ENCODE data around the gene MRPL53. TPM values are rescaled to one million over a fixed set of nuclear protein-coding genes. Genes with fewer than 3 reads are reported as not detected.

The MRPL53 gene
- total RNA-seq, 2 experiments from 2014 or later, result 105 to 111 TPM

DNA sequence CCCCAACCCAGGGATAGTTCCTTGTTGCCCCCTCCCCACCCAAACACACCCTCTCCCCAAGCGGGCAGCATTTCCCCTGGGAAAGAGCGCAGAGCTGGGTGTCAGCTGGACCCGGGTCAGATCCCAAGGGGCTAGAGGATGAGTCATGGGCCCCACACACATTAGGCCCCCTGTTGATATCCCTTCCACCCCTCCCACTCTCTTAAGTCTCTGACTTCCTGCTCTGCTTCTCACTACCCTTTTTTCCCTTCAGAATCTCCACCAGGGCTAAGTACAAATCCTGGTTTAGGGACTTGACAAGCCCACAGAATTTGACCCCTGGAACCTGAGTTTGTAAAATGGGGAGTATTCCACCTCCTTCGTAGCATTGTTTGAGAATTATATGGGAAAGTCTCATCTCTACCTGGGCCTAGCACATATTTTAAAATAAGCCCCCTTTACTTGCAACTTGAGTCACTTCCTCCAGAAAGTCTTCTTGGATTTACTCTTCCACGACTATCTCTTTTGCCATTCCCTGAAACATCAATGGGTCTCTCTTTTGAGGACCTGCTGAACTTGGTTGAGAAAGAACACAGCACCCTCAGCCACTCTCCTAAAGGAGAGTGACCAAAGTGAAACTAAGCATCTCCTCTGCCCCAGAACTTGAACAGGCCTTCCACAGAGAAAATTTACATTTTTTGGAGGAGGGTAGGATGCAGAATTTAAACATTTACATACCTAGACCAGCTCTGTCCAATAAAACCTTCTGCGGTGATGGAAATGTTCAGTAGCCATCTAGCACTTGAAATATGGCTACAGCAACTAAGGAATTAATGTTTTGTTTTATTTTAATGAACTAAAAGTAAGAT lies 35.4 kb downstream of the MRPL53 start:
- peaks cover 2% of the 10 kb centered on the region for H3K4me1 Mint-ChIP-seq
- H3K27me3 Mint-ChIP-seq, result peaks cover 30% of the 10 kb centered on the region
- no peaks in the 10 kb centered on the region for H3K36me3 Mint-ChIP-seq
- H3K4me3 Mint-ChIP-seq, result no peak overlapping the region
- DNase-seq, result no peak
- H3K27ac Mint-ChIP-seq, result no peak overlapping the region
- no peaks in the 10 kb centered on the region for H3K9me3 Mint-ChIP-seq

DNA sequence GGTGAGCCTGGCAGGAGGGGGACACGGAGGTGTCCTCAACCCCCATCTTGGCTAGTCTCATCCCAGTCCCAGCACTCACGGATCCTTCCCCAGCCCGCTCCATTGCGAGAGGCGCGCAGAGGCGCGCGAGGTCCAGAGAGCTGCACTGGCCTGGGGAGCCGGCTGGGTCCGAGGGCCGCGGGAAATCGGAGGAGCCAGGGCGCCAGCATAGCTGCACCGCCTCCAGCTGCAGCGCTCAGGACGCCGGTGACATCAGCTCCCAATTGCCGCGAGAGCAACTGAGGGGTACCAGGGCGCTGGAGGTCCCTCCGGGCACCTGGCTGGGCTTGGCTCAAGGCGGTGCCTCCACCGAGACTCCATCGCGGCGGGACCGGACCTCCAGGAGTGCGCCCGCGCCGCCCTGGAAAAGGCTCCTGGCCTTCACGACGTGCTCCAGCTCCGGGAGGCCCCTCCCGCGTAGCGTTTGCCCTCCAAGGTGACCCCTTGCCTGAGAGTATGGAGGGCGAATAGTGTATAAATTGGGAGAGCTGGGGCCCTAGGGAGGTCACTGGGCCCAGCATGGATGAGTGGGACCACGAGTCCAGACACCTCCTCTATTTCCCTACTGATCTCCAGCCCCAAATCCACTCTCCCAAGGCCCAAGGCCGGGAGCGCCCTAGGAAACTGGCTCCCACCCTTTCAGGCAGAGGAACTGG lies 36.2 kb downstream of the MRPL53 start:
- Mint-ChIP-seq H3K36me3 (no peaks in the 10 kb centered on the region), H3K4me1 (peaks cover 2% of the 10 kb centered on the region), H3K27me3 (peaks cover 26% of the 10 kb centered on the region), H3K4me3 (no peak overlapping the region), H3K27ac (no peak overlapping the region), H3K9me3 (no peaks in the 10 kb centered on the region)
- no peak for DNase-seq

GRCh38 chr2:74430502-74430901 lies 42.0 kb downstream of the MRPL53 start:
- Mint-ChIP-seq H3K4me3 (no peak overlapping the region), H3K27ac (no peak overlapping the region), H3K4me1 (no peaks in the 10 kb centered on the region), H3K9me3 (no peaks in the 10 kb centered on the region), H3K27me3 (no peaks in the 10 kb centered on the region), H3K36me3 (peaks cover 3% of the 10 kb centered on the region)
- no peak for DNase-seq

- Mint-ChIP-seq H3K27me3 (no peaks in the 10 kb centered on the region), H3K36me3 (peaks cover 7% of the 10 kb centered on the region), H3K9me3 (no peaks in the 10 kb centered on the region), H3K4me3 (no peak overlapping the region), H3K27ac (no peak overlapping the region), H3K4me1 (no peaks in the 10 kb centered on the region)
- DNase-seq, result no peak
Observed at GRCh38 chr2:74429487-74430451, 42.7 kb downstream of the MRPL53 start.

- no peaks in the 10 kb centered on the region for H3K9me3 Mint-ChIP-seq
- H3K36me3 Mint-ChIP-seq, result peaks cover 9% of the 10 kb centered on the region
- no peak overlapping the region for H3K27ac Mint-ChIP-seq
- no peak overlapping the region for H3K4me3 Mint-ChIP-seq
- no peaks in the 10 kb centered on the region for H3K27me3 Mint-ChIP-seq
- no peak for DNase-seq
- H3K4me1 Mint-ChIP-seq, result no peaks in the 10 kb centered on the region
Observed at GRCh38 chr2:74428675-74429074, 43.8 kb downstream of the MRPL53 start.

DNA sequence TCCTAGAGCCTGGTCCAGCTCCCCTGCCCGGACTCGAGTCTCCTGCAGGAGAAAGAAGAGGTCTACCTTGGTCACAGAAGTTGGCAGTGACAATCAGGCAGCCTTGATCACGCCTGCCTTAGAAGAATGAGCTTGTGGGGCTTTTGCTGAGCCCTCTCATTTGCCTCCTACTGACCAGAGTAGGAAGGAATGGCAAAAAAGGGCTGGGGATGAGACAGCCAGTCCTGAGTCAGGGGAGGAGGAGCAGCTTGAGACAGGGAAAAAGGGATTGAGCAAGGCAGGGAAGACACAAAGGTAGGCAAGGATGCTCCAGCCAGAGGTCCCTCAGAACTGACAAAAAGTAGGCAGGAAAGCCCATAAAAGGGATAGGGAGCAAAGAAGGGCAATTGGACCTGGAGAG lies 44.9 kb downstream of the MRPL53 start:
- H3K36me3 Mint-ChIP-seq, result peaks cover 18% of the 10 kb centered on the region
- peaks cover 4% of the 10 kb centered on the region for H3K4me1 Mint-ChIP-seq
- no peak overlapping the region for H3K4me3 Mint-ChIP-seq
- H3K9me3 Mint-ChIP-seq, result no peaks in the 10 kb centered on the region
- no peak overlapping the region for H3K27ac Mint-ChIP-seq
- no peak for DNase-seq
- no peaks in the 10 kb centered on the region for H3K27me3 Mint-ChIP-seq

DNA sequence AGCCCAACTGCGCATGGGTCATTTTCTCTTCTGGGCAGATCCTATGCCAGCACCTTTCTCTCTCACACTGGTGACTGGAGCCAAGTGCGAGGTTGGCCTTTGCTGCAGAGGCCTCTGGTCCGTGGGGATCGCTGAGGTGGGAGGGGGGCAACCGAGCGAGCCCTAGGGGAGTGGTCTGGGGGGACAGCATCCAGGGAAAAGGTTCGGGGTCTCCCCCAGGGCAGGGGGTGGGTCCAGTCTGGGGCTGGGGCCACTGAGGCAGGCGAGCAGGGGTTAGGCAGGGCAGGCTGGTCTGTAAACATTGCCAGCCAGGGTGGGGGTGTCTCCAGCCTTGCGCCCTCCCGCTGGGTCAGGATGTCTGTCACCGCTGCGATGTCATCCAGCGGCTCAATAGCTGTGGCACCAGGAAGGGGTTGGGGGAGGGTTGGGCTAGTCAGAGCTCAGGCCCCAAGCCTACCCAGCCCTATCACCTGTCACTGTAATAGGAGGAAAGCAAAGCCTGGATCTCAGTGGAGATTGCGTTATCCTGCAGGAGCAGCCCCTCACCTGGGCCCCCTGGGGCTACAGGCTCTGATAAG lies 46.2 kb downstream of the MRPL53 start:
- Mint-ChIP-seq H3K4me1 (peaks cover 4% of the 10 kb centered on the region), H3K36me3 (peaks cover 18% of the 10 kb centered on the region), H3K4me3 (no peak overlapping the region), H3K27me3 (no peaks in the 10 kb centered on the region), H3K27ac (no peak overlapping the region), H3K9me3 (no peaks in the 10 kb centered on the region)
- DNase-seq, result no peak

- no peak overlapping the region for H3K4me3 Mint-ChIP-seq
- H3K9me3 Mint-ChIP-seq, result no peaks in the 10 kb centered on the region
- no peak overlapping the region for H3K27ac Mint-ChIP-seq
- H3K36me3 Mint-ChIP-seq, result peaks cover 18% of the 10 kb centered on the region
- DNase-seq, result no peak
- H3K4me1 Mint-ChIP-seq, result peaks cover 8% of the 10 kb centered on the region
- no peaks in the 10 kb centered on the region for H3K27me3 Mint-ChIP-seq
Observed at GRCh38 chr2:74425523-74425922, 47.0 kb downstream of the MRPL53 start.

- Mint-ChIP-seq H3K4me3 (no peak overlapping the region), H3K4me1 (peaks cover 13% of the 10 kb centered on the region), H3K27me3 (no peaks in the 10 kb centered on the region), H3K27ac (no peak overlapping the region), H3K9me3 (no peaks in the 10 kb centered on the region), H3K36me3 (peaks cover 18% of the 10 kb centered on the region)
- no peak for DNase-seq
Observed at GRCh38 chr2:74424995-74425406, 47.5 kb downstream of the MRPL53 start.

DNA sequence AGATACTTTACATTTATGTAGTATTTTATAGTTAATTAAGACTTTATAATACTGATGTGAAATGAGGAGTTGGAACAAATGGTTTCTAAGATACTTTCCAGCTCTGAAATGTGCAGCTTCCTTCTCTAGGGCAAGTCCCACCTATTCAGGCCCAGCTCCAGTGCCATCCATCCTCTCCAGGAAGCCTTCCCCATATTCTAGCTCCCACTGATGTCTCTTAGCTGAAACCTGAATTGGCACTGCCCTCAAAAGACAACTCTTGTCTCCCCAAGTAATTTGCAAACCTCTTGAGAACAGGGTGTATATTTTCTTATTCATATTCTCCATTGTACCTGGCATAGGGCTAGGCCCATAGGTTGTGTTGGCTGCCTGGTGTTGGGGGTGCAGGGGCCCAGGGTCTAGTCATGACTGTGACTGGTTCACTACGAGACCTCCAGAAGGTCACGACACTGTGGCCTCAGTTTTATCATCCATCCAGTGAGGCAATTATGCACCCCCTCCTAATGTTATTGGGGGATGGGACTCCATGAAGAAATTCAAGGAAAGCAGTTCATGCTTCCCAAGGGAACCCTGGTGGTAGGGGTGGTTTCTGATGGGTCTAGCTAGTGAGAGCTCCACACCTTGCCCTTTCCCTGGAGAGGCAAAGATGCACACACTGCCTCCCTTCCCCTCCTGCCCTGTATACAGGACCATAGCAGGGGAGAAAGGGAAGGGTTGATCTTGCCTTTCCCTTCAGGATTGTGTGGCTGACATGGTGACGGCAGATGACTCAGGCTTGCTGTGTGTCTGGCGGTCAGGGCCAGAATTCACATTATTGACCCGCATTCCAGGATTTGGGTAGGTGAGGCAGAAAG lies 48.1 kb downstream of the MRPL53 start:
- no peak for DNase-seq
- H3K27me3 Mint-ChIP-seq, result no peaks in the 10 kb centered on the region
- H3K36me3 Mint-ChIP-seq, result peaks cover 17% of the 10 kb centered on the region
- H3K27ac Mint-ChIP-seq, result no peak overlapping the region
- H3K9me3 Mint-ChIP-seq, result no peaks in the 10 kb centered on the region
- H3K4me1 Mint-ChIP-seq, result peaks cover 13% of the 10 kb centered on the region
- H3K4me3 Mint-ChIP-seq, result no peak overlapping the region

GRCh38 chr2:74423231-74424095 lies 49.0 kb downstream of the MRPL53 start:
- Mint-ChIP-seq H3K4me1 (peaks cover 13% of the 10 kb centered on the region), H3K9me3 (no peaks in the 10 kb centered on the region), H3K36me3 (peaks cover 17% of the 10 kb centered on the region), H3K27ac (no peak overlapping the region), H3K4me3 (peak overlapping the region; percentile 96), H3K27me3 (no peaks in the 10 kb centered on the region)
- DNase-seq, result no peak

Data from activated naive CD8-positive, alpha-beta T cell treated with anti-CD3 and anti-CD28 coated beads for 36 hours (primary cell).